ENCODE results near the gene FARS2.

DNA sequence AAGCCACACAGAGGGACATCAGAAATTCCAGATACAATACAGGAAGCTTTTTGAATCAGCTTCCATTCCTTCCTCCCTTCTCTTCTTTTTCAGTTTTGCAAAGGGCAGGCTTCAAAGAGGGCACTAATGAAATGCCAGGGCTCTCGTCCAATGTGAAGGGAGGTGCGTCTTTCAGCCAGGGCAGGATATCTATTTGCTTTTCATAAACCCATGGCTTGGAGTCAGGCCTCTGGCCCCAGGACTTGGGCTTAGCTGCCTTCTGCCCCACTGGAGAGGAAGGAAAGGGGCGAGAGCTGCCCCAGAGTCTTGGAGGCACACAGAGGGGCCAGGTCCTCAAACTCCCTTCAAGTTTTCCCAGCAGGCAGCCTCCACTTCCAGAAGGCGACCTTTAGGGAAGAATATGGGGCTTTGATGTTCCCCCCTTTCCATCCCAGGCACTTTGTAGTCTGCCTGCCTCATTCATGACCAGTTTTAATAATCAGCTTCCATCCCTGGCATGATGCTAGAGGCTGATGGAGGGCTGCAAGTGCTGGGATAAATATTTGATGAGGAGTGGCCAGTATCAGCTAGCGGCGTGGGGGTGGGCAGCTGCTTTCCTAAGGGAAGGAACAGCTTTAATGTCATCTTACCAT is 510.6 kb downstream of the FARS2 start:
- no peak for TF ChIP-seq ZNF207 (IDR thresholded peaks at IDR 0.05; ENCODE audit: borderline replicate concordance)
- TF ChIP-seq ATF1 (CRISPR knock-in tag; IDR thresholded peaks at IDR 0.05): no peak
- TF ChIP-seq ARID2 (CRISPR knock-in tag; IDR thresholded peaks at IDR 0.05; ENCODE audit: borderline replicate concordance): no peak
- no peak for TF ChIP-seq HNRNPL (IDR thresholded peaks at IDR 0.05; ENCODE audit: low read depth, low read length)

All from HepG2 (cell line).